GM08714 (cell line): ENCODE results near the gene DNM2.
A peak's percentile ranks its signal among the peaks of the same experiment; 100 is the strongest.
"Not testable (repeated sequence)": the region's sequence is repeated elsewhere in the genome, so short reads cannot be mapped to it uniquely, and the experiment has no call there.

Experiments used
- H3K4me3 ChIP-seq: fragments of 200-500 bp; sonication (Bioruptor generic); 2 replicates; pipeline ENCODE4 v1.5.1; 2014; ENCODE audit warnings: mild to moderate bottlenecking, low read length, inconsistent platforms
- ZNF274 ChIP-seq: IDR thresholded peaks from 2 replicates; pipeline ENCODE4 v1.6.1; 2012; ENCODE audit warnings: mild to moderate bottlenecking, low read depth, low read length

Gene DNM2

GRCh38 chr19:10864538-10864899, 146.6 kb downstream of the DNM2 start:
- H3K4me3 ChIP-seq = no peak overlapping the region

GRCh38 chr19:10866495-10866894, 148.6 kb downstream of the DNM2 start:
- H3K4me3 ChIP-seq = no peak overlapping the region
- no peak for TF ChIP-seq ZNF274

More at GRCh38 chr19:10864538-10864899, 146.6 kb downstream of the DNM2 start:
- TF ChIP-seq ZNF274 = no peak

DNA sequence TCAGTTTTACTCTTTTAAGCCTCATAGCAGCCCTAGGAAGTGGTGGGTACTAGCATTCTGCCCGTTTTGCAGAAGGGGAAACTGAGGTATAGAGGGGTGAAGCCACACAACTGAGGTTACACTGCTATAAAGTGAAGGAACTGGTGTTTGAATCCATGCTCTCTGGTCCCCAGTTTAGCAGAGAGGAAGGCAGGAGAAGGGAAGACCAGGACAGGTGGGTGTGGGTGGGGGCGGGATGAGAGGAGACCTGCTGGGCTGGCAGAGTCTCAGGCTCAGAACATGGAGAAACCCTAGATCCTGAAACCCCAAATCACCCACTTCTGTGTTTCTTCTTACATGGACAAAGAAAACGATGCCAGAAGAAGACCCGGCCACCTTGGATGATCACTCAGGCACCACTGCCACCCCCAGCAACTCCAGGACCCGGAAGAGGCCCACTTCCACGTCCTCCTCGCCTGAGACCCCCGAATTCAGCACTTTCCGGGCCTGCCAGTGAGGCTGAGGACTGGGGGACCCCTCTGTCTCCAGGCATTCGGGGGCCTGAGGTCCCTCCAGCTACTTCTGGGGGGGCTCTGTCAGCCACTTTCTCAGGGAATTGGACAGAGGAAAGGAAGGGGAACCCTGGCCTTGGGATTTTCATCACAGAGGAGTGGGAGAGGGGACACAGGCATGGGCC, 151.1 kb downstream of the DNM2 start:
- peak overlapping the region; percentile 65; the same call in 1 of the 2 replicates for H3K4me3 ChIP-seq
- no peak for TF ChIP-seq ZNF274

DNA sequence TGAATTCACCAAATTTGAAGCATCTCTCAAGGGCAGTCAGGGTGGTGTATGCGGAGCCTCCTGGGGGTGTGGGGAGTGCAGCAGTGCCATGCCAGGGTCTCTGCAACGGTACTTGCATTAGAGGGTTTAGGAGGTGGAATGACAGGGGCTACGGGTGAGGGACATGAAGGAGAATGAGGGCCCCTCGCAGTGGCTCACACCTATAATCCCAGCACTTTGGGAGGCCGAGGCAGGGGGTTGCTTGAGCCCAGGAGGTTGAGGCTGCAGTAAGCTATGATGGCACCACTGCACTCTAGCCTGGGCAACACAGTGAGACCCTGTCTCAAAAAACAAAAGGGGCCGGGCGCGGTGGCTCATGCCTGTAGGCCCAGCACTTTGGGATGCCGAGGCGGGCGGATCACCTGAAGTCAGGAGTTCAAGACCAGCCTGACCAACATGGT, 152.0 kb downstream of the DNM2 start:
- H3K4me3 ChIP-seq = not testable (repeated sequence)

GRCh38 chr19:10870501-10870954, 152.6 kb downstream of the DNM2 start:
- peak overlapping the region; percentile 48; the same call in 1 of the 2 replicates for H3K4me3 ChIP-seq
- no peak for TF ChIP-seq ZNF274

- no peak for TF ChIP-seq ZNF274
- H3K4me3 ChIP-seq = peak within 1 kb of the TSS; percentile 86
Measured at GRCh38 chr19:10870955-10871603, 153.2 kb downstream of the DNM2 start, which contains the start of gene CARM1. Gene CARM1 (plus strand): TSS chr19:10871553. CDS start chr19:10871703, 150 bp downstream.

DNA sequence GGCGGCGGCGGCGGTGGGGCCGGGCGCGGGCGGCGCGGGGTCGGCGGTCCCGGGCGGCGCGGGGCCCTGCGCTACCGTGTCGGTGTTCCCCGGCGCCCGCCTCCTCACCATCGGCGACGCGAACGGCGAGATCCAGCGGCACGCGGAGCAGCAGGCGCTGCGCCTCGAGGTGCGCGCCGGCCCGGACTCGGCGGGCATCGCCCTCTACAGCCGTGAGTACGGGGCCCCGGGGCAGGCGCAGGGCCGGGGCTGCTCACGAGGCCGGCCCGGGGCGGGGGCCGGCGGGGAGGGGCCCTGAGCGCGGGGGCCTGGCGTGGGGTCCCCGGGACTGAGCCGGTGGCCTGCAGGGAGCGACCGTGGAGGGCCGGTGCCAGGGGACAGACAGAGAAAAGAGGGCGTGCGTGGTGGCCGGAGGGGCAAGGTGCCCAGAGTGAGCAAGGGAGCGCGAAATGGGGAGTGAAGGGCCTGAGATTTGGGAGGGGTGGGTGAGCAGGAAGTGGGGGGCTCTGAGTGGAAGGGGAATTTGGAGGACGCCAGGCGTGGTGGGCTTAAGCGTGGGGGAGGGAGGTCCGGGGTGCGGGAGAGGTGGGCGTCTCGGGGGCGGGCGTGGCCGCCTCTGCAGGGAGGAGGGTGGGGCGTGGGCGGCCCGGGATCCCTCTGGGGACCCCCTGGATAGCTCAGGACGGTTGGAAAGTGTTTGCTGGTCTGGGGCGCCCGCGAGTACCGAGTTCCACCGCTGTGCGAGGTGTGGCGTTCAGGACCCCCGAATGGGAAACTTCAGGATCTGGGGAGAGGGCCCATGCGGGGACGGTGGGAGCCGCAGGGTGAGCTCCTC, 154.0 kb downstream of the DNM2 start:
- no peak for TF ChIP-seq ZNF274
- peak overlapping the region; percentile 86 for H3K4me3 ChIP-seq

DNA sequence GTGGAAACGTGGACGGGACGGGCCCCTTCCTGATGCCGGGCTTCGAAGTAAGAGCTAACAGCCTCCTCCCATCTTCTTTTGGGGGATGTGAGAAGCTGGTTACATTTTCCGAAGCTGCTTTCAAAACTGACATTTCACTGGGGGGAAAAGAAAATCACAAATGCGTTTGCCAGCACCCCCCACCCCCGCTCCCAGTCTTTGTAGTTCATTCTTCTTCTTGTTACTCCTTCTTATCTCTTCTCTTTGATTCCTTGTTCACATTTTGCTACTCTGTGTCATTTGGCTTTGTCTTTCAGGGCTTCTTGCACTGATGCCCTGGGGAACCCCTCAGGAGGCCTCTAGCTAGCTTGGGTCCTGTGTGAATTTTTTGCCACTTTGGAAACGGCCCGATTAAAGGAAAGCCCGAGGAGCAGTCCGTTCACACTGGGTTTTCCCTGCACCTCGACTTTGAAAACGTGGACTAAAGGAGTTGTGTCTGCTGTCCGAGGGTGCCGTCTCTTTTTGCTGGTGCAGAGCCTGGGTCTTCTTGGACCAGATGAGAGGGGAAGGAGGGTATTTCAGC, 154.7 kb downstream of the DNM2 start:
- no peak for TF ChIP-seq ZNF274
- peak overlapping the region; percentile 86 for H3K4me3 ChIP-seq

- H3K4me3 ChIP-seq = 0 out of 2 replicates have a peak overlapping the region, but pooled peaks have one; percentile 7
Measured at GRCh38 chr19:10874024-10874423, 156.1 kb downstream of the DNM2 start.

DNA sequence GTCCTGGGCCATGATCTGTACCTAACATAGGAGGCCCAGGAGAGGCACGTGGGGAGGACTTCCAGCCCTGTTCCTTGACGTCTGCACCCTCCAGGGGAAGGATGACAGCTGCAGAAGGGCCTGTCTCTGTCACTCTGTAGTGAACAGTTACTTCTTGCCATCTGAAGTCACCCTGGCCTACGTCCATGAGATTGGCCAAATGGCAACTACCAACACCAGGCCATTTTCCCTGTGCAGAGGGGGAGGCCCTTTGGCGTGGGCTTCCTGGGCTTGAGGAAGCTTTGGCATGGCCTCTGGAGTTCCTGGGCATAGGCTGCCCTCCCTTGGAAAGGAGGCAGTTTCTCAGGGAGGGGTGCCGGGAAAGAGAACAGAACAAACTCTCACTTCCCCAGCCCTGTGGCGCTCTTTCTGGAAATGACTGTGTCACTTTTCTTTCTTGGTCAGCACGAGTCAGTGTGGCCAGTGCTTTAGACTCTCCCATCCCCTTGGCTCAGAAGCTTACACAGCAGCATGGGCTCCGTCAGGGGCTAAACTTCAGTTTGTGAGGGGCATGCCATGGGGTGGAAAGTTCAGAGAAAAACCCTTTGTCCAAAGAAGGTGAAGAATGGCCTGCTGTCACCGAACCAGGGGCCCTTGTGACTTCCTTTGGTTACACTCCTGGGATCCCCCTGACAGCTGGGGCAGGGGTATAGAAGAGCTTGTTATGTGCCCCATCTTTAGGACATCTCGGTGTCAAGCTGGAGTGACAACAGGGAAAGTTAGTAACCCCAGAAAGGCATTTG, 158.8 kb downstream of the DNM2 start:
- peak overlapping the region; percentile 11; the same call in 1 of the 2 replicates for H3K4me3 ChIP-seq
- no peak for TF ChIP-seq ZNF274

More at GRCh38 chr19:10874024-10874423, 156.1 kb downstream of the DNM2 start:
- TF ChIP-seq ZNF274 = no peak

GRCh38 chr19:10877608-10878007, 159.7 kb downstream of the DNM2 start:
- H3K4me3 ChIP-seq = not testable (repeated sequence)

GRCh38 chr19:10878253-10878652, 160.4 kb downstream of the DNM2 start:
- peak overlapping the region; percentile 21; the same call in 1 of the 2 replicates for H3K4me3 ChIP-seq
- no peak for TF ChIP-seq ZNF274
